Nephron progenitor cell (in vitro differentiated cells): ENCODE results near the gene ANG.
A peak's percentile ranks its signal among the peaks of the same experiment; 100 is the strongest.

Experiments used
- DNase-seq: peaks from one replicate; pipeline ENCODE4 v3.0.0; 2021
- H3K27ac Mint-ChIP-seq: 2 replicates; pipeline ENCODE4 v1.8.0; 2021; ENCODE audit warnings: mild to moderate bottlenecking, moderate library complexity, mixed read lengths
- H3K27me3 Mint-ChIP-seq: 2 replicates; pipeline ENCODE4 v1.8.0; 2021; ENCODE audit warnings: mild to moderate bottlenecking, low read depth, mixed read lengths; ENCODE audit not compliant: poor library complexity
- H3K36me3 Mint-ChIP-seq: 2 replicates; pipeline ENCODE4 v1.8.0; 2021; ENCODE audit warnings: low read depth, mixed read lengths
- H3K4me1 Mint-ChIP-seq: 2 replicates; pipeline ENCODE4 v1.8.0; 2021; ENCODE audit warnings: mixed read lengths
- H3K4me3 Mint-ChIP-seq: 2 replicates; pipeline ENCODE4 v1.8.0; 2021; ENCODE audit warnings: mild to moderate bottlenecking, moderate library complexity, mixed read lengths
- H3K9me3 Mint-ChIP-seq: 2 replicates; pipeline ENCODE4 v1.8.0; 2021; ENCODE audit warnings: mild to moderate bottlenecking, moderate library complexity, mixed read lengths
- CTCF ChIP-seq: fragments of 200-600 bp; sonication (generic); IDR thresholded peaks from 2 replicates; pipeline ENCODE4 v1.5.0; 2021; ENCODE audit warnings: antibody characterized with exemption

Gene ANG

GRCh38 chr14:20668969-20669368 lies 19.6 kb upstream of the ANG start:
- DNase-seq = no peak
- Mint-ChIP-seq H3K27ac (no peak overlapping the region), H3K9me3 (no peaks in the 10 kb centered on the region), H3K4me3 (no peak overlapping the region), H3K36me3 (no peaks in the 10 kb centered on the region), H3K27me3 (peaks cover 48% of the 10 kb centered on the region), H3K4me1 (peaks cover 6% of the 10 kb centered on the region)
- TF ChIP-seq CTCF = no peak

GRCh38 chr14:20671597-20672283 lies 16.8 kb upstream of the ANG start:
- TF ChIP-seq CTCF = no peak
- H3K27ac Mint-ChIP-seq = no peak overlapping the region
- peaks cover 40% of the 10 kb centered on the region for H3K27me3 Mint-ChIP-seq
- H3K4me1 Mint-ChIP-seq = peaks cover 6% of the 10 kb centered on the region
- no peaks in the 10 kb centered on the region for H3K36me3 Mint-ChIP-seq
- H3K4me3 Mint-ChIP-seq = no peak overlapping the region
- no peaks in the 10 kb centered on the region for H3K9me3 Mint-ChIP-seq
- DNase-seq = no peak

GRCh38 chr14:20675669-20676068 lies 12.9 kb upstream of the ANG start:
- H3K36me3 Mint-ChIP-seq = no peaks in the 10 kb centered on the region
- no peak for DNase-seq
- H3K4me1 Mint-ChIP-seq = peaks cover 13% of the 10 kb centered on the region
- TF ChIP-seq CTCF = no peak
- H3K4me3 Mint-ChIP-seq = no peak overlapping the region
- H3K27me3 Mint-ChIP-seq = peaks cover 22% of the 10 kb centered on the region
- H3K27ac Mint-ChIP-seq = no peak overlapping the region
- H3K9me3 Mint-ChIP-seq = no peaks in the 10 kb centered on the region

GRCh38 chr14:20676072-20676471 lies 12.5 kb upstream of the ANG start:
- DNase-seq = no peak
- H3K4me1 Mint-ChIP-seq = peaks cover 17% of the 10 kb centered on the region
- no peaks in the 10 kb centered on the region for H3K36me3 Mint-ChIP-seq
- no peaks in the 10 kb centered on the region for H3K9me3 Mint-ChIP-seq
- no peak overlapping the region for H3K27ac Mint-ChIP-seq
- no peak overlapping the region for H3K4me3 Mint-ChIP-seq
- no peak for TF ChIP-seq CTCF
- peaks cover 22% of the 10 kb centered on the region for H3K27me3 Mint-ChIP-seq

- no peak overlapping the region for H3K4me3 Mint-ChIP-seq
- no peak overlapping the region for H3K27ac Mint-ChIP-seq
- H3K27me3 Mint-ChIP-seq = peaks cover 24% of the 10 kb centered on the region
- no peak for TF ChIP-seq CTCF
- H3K4me1 Mint-ChIP-seq = peaks cover 20% of the 10 kb centered on the region
- no peaks in the 10 kb centered on the region for H3K9me3 Mint-ChIP-seq
- DNase-seq = peak; percentile 44
- H3K36me3 Mint-ChIP-seq = no peaks in the 10 kb centered on the region
Observed at GRCh38 chr14:20679907-20680306, 8.7 kb upstream of the ANG start.

GRCh38 chr14:20680363-20680762 lies 8.2 kb upstream of the ANG start:
- no peak overlapping the region for H3K27ac Mint-ChIP-seq
- DNase-seq = no peak
- H3K36me3 Mint-ChIP-seq = no peaks in the 10 kb centered on the region
- H3K4me1 Mint-ChIP-seq = peaks cover 25% of the 10 kb centered on the region
- H3K9me3 Mint-ChIP-seq = no peaks in the 10 kb centered on the region
- no peak overlapping the region for H3K4me3 Mint-ChIP-seq
- TF ChIP-seq CTCF = no peak
- peaks cover 26% of the 10 kb centered on the region for H3K27me3 Mint-ChIP-seq
